Activated CD4-positive, CD25-positive, alpha-beta regulatory T cell (primary cell): Measurements from ENCODE around the gene TBX20.
"Not testable (repeated sequence)": the region's sequence is repeated elsewhere in the genome, so short reads cannot be mapped to it uniquely, and the experiment has no call there.

ENCODE experiments used
- DNase-seq, 4 experiments: peaks; one replicate each; lab custom pipeline; 2025; lab: John Stamatoyannopoulos, UW

The TBX20 gene

GRCh38 chr7:35255443-35256255, 1.7 kb upstream of the TBX20 start:
- DNase-seq: no peak

- no peak for DNase-seq
These were observed 869 bp upstream of the TBX20 start for GRCh38 chr7:35254496-35255442.

DNA sequence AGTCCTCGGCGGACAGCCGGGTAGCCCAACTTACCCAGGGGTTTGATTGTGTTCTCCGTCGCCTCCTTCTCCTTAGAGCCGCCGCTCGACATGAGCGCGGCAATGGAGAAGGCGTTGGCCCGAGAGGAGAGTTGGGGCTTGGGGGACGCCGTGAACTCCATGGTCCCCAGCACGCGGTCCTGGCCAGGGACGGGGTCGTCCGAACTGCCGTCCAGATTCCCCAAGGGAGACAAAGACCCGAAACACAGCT, 515 bp downstream of the TBX20 start:
- no peak for DNase-seq

- no peak for DNase-seq
These were observed 1.1 kb downstream of the TBX20 start for GRCh38 chr7:35252612-35253459.

GRCh38 chr7:35251606-35252310, 2.1 kb downstream of the TBX20 start:
- DNase-seq: no peak

- no peak for DNase-seq
These were observed 3.0 kb downstream of the TBX20 start for GRCh38 chr7:35250941-35251340.

DNA sequence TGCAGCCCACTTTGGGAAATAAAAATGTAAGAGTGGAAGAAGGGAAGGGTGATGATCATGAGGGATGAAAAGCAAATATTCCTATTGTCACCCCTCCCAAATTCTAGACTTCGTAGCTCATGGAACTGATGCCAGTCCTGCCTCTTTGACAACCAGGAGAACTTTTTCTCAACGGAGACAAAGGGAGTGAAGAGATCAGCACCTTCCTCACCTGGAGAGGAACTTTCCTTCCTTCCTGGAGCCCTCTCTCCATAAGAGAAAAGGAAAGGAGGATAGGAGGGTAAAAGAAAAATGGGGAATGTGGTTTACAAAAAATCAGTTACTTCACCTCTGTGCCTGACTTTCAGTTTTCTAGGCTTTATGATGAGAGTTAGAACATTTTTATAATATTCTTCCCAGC, 3.4 kb downstream of the TBX20 start:
- DNase-seq: no peak

- no peak for DNase-seq
These were observed 4.4 kb downstream of the TBX20 start for GRCh38 chr7:35249537-35249907.

GRCh38 chr7:35248576-35249536, 5.0 kb downstream of the TBX20 start:
- DNase-seq: no peak

- no peak for DNase-seq
These were observed 7.1 kb downstream of the TBX20 start for GRCh38 chr7:35246819-35247218.

- no peak for DNase-seq
These were observed 12.0 kb downstream of the TBX20 start for GRCh38 chr7:35241884-35242283.

DNA sequence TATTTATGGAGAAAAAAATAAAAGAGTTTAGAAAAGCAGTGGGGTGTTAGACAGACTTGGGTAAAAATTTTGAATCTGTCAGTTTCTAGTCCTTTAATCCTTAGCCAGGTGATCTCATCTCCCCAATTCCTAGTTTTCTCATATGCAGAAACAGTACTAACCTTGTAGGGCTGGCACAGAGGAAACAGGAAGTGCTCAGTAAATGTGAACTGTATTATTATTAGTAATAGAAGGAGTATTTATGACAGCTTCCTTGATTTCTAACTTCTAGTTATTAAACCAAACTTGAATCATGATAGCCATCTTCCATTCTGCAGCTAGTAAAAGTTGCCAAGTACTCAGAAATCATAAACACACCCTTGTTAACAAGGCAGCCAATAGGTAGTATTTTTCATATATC, 12.5 kb downstream of the TBX20 start:
- no peak for DNase-seq

- not testable (repeated sequence) for DNase-seq
These were observed 12.9 kb downstream of the TBX20 start for GRCh38 chr7:35241008-35241407.

DNA sequence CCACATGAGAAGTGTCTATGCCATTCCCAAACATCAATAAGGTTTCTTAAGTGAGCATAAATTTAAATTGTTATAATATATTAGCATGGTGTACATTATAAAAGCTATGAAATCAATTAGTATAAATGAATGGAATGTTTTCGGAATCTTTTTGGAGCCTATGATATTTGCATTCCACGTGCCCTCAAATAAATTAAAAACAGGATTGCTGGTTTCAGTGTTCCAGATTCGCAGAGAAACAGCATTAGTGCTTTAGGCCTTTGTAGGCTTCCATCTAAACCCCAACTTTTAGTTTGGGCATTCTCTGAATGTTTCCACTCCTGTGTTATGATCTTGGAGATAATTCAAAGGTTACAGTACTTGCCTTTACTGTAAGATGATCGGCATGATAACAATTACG, 15.4 kb downstream of the TBX20 start:
- DNase-seq: not testable (repeated sequence)

GRCh38 chr7:35232994-35233393, 20.9 kb downstream of the TBX20 start:
- DNase-seq: no peak

DNA sequence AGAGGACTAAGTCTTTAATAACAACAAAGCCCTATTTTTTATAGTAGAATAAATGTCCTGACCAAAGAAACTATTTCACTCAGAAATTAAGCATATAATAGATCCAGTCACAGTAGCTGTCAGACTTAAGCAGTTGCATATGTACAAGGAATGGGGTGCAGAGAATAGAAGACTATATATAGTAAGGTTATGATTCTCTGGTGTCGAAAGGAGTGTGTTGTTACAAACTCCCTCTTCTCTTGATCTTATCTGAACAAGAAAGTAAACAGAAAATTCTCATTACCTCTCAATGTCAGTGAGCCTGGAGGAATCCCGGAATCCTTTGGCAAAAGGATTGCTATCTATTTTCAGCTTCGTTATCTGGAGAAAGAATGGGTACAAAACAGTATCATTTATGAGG, 22.7 kb downstream of the TBX20 start:
- not testable (repeated sequence) for DNase-seq

DNA sequence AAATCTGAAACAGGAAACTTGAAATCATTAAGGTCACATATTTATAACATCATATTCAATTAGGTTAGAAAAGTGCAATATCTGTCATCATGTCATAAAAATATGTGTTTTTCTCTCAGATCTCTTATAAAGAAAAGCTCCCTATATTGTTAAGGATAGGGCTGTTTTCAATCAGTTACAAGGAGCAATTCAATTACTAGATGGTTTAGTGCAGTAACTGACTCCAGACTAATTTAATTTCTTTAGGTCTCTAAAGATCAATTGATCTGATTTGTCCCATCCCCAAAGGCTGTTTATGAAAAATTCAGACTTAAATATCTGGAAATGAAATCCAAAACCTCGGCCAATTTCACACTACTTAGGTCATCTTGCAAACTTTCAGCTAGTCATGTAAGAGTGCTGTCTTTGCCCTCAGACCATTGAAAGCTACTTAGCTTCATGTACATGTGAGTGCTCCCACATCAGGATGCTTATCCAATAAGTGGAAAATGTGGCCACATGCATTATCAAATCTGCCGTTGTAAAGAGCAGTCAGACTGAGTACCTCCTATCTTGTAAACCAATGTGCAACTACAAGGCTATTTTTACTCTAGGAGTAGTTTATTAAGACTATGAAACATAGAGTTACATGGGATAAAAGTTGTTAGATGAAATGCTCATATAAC, 24.7 kb downstream of the TBX20 start:
- not testable (repeated sequence) for DNase-seq

GRCh38 chr7:35228496-35229051, 25.3 kb downstream of the TBX20 start:
- DNase-seq: not testable (repeated sequence)

DNA sequence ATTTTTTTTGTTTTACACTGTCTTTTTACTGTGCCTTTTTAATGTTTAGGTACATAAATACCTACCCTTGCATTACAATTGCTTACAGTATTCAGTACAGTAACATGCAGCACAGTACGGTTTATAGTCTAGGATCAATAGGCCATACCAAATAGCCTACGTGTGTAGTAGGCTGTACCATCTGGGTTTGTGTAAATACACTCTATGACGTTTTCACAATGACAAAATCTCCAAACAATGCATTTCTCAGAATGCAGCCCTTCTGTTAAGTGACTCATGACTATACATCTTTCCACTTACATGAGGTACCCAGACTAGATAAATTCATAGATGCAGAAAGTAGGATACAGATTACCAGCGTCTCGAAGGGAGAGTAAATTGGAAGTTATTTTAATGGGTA, 26.5 kb downstream of the TBX20 start:
- not testable (repeated sequence) for DNase-seq

DNA sequence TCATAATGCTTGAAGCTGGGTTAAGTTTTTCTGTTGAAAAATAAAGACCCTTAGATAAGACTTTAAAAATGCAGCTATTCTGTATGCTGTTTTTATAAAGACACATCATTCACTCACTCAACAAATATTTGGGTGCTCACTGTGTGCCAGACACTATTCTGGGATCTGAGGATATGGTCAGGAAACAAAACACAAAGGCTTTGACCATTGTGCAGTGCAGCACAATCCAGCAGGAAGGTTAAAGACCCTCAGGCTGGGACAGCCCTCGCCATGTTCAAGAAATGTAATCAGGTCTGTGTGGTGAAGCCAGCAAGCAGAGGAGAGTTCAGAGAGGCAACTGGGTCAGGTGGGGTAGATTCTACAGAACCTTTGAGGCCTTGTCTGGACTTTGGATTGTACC, 31.5 kb downstream of the TBX20 start:
- not testable (repeated sequence) for DNase-seq
